Breast epithelium (tissue), 4 donors: ENCODE results near the gene MECR. TPM values are rescaled to one million over a fixed set of nuclear protein-coding genes. Genes with fewer than 3 reads are reported as not detected.

Experiments
- DNase-seq, 2 donors: peaks; one replicate each; pipeline ENCODE4 v3.0.0-alpha.2; 2019; ENCODE audit warnings: low spot score in 2 of 2
- H3K27ac ChIP-seq, 2 donors: fragments of 200-600 bp; sonication (generic) in 1 of 2; one replicate each; pipeline ENCODE4 v1.5.1; 2016 to 2019; ENCODE audit warnings: mild to moderate bottlenecking in 1 of 2
- H3K27me3 ChIP-seq, 2 donors: fragments of 200-600 bp; sonication (generic) in 1 of 2; one replicate each; pipeline versions ENCODE4 v1.5.1 to v1.6.0; 2017 to 2019; ENCODE audit warnings: control low read depth in 1 of 2, mild to moderate bottlenecking in 1 of 2
- H3K36me3 ChIP-seq: fragments of 200-600 bp; one replicate; pipeline ENCODE4 v1.5.1; 2019
- H3K4me1 ChIP-seq, 2 donors: fragments of 200-600 bp; sonication (generic); one replicate each; pipeline ENCODE4 v1.5.1; 2016 to 2019; ENCODE audit warnings: control low read depth in 1 of 2
- H3K4me3 ChIP-seq, 3 donors: fragments of 200-600 bp; sonication (generic); 1 replicate in 2 of 3; 2 replicates in 1 of 3; pipeline ENCODE4 v1.5.1; 2016 to 2019; ENCODE audit warnings: mild to moderate bottlenecking in 3 of 3, moderate library complexity in 2 of 3
- H3K9me3 ChIP-seq, 2 donors: fragments of 200-600 bp; sonication (generic) in 1 of 2; one replicate each; pipeline ENCODE4 v1.5.1; 2016 to 2019; ENCODE audit warnings: control low read depth in 1 of 2
- POLR2A ChIP-seq: fragments of 450-650 bp; IDR thresholded peaks from one replicate; pipeline ENCODE4 v1.6.1; 2016; ENCODE audit warnings: antibody characterized with exemption, mild to moderate bottlenecking, moderate library complexity
- POLR2AphosphoS5 ChIP-seq, 3 donors: sonication (generic); formaldehyde crosslinking; IDR thresholded peaks; one replicate each; pipeline ENCODE4 v1.6.1; 2017; ENCODE audit warnings: antibody characterized with exemption in 3 of 3
- intact Hi-C: fragments of 100-400 bp; cut with DNase I; formaldehyde crosslinking; loops from one replicate; pipeline ENCODE4 v1.15.1; 2023; ENCODE audit warnings: low total_unique reads
- total RNA-seq, 3 donors: library from RNA; depleted of rRNA; stranded (reverse); fragments of >200 nt; gene quantifications; one replicate each; pipeline ENCODE4 v1.1.0, GENCODE V29; 2016
- TF ChIP-seq, protein P1 (sequence below), 3 donors: fragments of 450-650 bp; IDR thresholded peaks; one replicate each; pipeline ENCODE4 v1.5.1; 2016 to 2017; ENCODE audit warnings: antibody characterized with exemption in 3 of 3, mild to moderate bottlenecking in 3 of 3, moderate library complexity in 3 of 3

Gene MECR
- total RNA-seq, 3 donors from 2014 or later, result 21.0 to 23.3 (median 21.3) TPM

DNA sequence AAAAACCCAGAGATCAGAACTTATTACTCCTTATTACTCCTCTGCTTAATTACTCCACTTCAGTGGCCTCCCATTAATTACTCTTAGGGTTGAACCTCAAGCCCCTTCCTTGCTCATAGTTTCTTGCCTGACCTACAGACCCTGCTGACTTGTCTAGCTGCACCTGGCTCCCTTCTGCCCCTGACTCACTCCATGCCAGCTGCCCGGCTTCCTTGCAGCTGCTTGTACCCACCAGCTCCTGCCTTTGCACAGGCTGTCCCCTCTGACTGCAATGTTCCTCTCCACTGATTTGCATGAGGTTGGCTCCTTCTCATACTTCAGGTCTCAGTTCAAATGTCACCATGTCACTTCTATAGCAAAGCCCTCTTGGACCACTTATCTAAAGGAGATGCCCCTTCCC lies 3.7 kb upstream of the MECR start:
- no peak for DNase-seq
- TF ChIP-seq POLR2AphosphoS5 (IDR thresholded peaks at IDR 0.05), result no peak
- TF ChIP-seq, protein P1, sequence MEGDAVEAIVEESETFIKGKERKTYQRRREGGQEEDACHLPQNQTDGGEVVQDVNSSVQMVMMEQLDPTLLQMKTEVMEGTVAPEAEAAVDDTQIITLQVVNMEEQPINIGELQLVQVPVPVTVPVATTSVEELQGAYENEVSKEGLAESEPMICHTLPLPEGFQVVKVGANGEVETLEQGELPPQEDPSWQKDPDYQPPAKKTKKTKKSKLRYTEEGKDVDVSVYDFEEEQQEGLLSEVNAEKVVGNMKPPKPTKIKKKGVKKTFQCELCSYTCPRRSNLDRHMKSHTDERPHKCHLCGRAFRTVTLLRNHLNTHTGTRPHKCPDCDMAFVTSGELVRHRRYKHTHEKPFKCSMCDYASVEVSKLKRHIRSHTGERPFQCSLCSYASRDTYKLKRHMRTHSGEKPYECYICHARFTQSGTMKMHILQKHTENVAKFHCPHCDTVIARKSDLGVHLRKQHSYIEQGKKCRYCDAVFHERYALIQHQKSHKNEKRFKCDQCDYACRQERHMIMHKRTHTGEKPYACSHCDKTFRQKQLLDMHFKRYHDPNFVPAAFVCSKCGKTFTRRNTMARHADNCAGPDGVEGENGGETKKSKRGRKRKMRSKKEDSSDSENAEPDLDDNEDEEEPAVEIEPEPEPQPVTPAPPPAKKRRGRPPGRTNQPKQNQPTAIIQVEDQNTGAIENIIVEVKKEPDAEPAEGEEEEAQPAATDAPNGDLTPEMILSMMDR (IDR thresholded peaks at IDR 0.05), result no peak
- H3K9me3 ChIP-seq, result no peaks in the 10 kb centered on the region
- intact Hi-C loops, result loop anchor here (10.0 kb wide), 1 partner anchor 850 kb away; no protein-coding TSS in a partner anchor
- peaks cover 8 to 11% of the 10 kb centered on the region in 2 donors for H3K4me1 ChIP-seq
- no peak overlapping the region for H3K27ac ChIP-seq
- H3K36me3 ChIP-seq, result no peaks in the 10 kb centered on the region
- no peak overlapping the region for H3K4me3 ChIP-seq
- H3K27me3 ChIP-seq, result no peaks in the 10 kb centered on the region

DNA sequence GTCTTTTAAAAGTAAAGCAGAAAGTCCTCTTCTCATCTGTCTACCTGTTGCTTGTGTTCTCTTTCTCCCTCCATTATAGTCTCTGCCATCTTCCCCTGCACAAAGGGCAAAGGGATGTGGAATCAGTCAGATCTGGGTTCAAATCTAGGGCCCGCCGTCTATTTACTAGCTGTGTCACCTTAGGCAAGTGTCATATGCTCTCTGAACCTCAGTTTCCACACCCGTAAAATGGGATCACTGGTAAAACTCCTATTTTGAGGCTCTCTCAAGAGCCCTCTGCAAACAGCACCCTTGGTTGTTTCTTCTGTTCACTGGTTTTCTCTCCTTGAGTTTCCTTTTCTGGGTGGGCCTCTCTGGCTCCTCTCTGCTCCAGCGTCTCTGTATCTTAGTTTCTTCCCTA lies 3.0 kb upstream of the MECR start:
- Histone ChIP-seq H3K27ac (no peak overlapping the region), H3K9me3 (no peaks in the 10 kb centered on the region), H3K4me3 (no peak overlapping the region), H3K4me1 (peaks cover 3 to 8% of the 10 kb centered on the region in 2 donors), H3K27me3 (no peaks in the 10 kb centered on the region), H3K36me3 (no peaks in the 10 kb centered on the region)
- intact Hi-C loops, result loop anchor here (10.0 kb wide), 1 partner anchor 851 kb away; no protein-coding TSS in a partner anchor
- TF ChIP-seq POLR2A (no peak), POLR2AphosphoS5 (IDR thresholded peaks at IDR 0.05) (no peak)
- TF ChIP-seq, protein P1 (IDR thresholded peaks at IDR 0.05), result no peak
- no peak for DNase-seq

DNA sequence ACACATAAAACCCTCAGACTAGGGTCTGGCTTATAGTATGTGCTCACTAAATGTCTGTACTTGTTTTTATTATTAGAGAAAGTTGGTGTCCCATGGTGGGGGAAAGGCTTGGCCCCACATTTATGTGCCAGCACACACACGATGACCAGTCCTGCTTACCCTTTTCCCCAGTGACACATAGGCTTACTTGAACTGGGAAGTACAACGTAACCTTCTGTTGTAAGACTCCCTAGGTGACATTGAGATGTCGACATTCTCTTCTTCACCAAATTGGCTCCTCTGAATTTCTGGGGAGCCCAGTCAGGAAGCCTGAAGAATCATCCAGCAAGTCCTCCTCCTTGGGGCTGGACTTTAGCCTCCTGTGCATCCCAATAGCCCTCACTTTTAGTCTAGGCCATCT lies 1.7 kb upstream of the MECR start:
- Histone ChIP-seq H3K9me3 (no peaks in the 10 kb centered on the region), H3K4me3 (no peak overlapping the region), H3K36me3 (no peaks in the 10 kb centered on the region), H3K27ac (no peak overlapping the region), H3K4me1 (peaks cover 0 to 4% of the 10 kb centered on the region in 2 donors), H3K27me3 (no peaks in the 10 kb centered on the region)
- intact Hi-C loops, result loop anchor here (10.0 kb wide), 1 partner anchor 852 kb away; no protein-coding TSS in a partner anchor
- TF ChIP-seq, protein P1 (IDR thresholded peaks at IDR 0.05), result no peak
- TF ChIP-seq POLR2AphosphoS5 (IDR thresholded peaks at IDR 0.05) (no peak), POLR2A (no peak)
- no peak for DNase-seq

DNA sequence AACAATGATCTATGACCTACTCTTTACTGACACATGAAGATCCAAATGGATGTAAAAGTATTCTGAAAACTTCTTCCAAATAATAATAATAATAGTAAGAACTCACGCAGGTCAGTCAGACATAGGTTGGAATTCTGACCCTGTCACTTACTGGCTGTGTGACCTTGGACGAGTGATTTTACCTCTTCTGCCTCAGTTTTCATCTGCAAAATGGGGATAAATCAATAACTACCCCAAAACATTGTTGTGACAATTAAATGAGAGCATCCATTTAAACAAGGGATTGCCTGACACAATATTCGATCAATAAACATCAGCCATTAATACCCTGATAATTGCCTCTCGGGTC lies 556 bp downstream of the MECR start:
- Histone ChIP-seq H3K36me3 (no peaks in the 10 kb centered on the region), H3K4me3 (peak overlapping the region; percentile 65 to 73 (median 71)), H3K27me3 (no peaks in the 10 kb centered on the region), H3K4me1 (peaks cover 0 to 4% of the 10 kb centered on the region in 2 donors), H3K9me3 (no peaks in the 10 kb centered on the region), H3K27ac (peak overlapping the region; percentile 70 to 83)
- DNase-seq, result no peak
- TF ChIP-seq POLR2AphosphoS5 (IDR thresholded peaks at IDR 0.05) (no peak), POLR2A (no peak)
- TF ChIP-seq, protein P1 (IDR thresholded peaks at IDR 0.05), result no peak
- intact Hi-C loops, result loop anchor here (10.0 kb wide), 1 partner anchor 855 kb away; no protein-coding TSS in a partner anchor

DNA sequence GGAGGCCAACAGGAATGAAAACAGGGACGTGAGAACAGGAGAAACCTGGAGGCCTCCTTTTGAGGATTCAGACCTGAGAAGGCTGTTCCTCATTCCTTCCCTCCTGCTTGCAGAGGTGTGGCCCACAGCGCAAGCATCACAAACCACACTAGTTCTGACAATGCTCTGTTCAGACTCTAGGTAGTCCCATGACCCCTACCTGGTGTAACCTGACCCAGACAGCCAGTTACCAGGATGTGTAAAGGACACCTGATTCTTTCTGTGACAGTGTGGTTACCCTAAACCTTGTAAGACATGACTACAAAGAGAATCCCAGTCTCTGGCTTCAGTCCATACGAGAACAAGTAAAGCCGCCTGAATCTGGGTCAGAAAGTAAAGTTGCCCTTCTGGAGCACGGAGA lies 3.2 kb downstream of the MECR start:
- TF ChIP-seq POLR2A (no peak), POLR2AphosphoS5 (IDR thresholded peaks at IDR 0.05) (peak in 1 of 3 donors; percentile 27)
- H3K4me3 ChIP-seq, result no peak overlapping the region

More for the DNA sequence above, 3.2 kb downstream of the MECR start:
- intact Hi-C loops, result no loop called here
- Histone ChIP-seq H3K9me3 (no peaks in the 10 kb centered on the region), H3K27me3 (no peaks in the 10 kb centered on the region), H3K36me3 (no peaks in the 10 kb centered on the region), H3K27ac (peak overlapping the region in 1 of 2 donors; percentile 63), H3K4me1 (peaks cover 0 to 4% of the 10 kb centered on the region in 2 donors)
- DNase-seq, result peak in 1 of 2 donors; percentile 55
